Endothelial cell (in vitro differentiated cells): ENCODE results near the gene ANGPT4. TPM values are rescaled to one million over a fixed set of nuclear protein-coding genes. Genes with fewer than 3 reads are reported as not detected.

Experiments used
- DNase-seq: peaks from one replicate; pipeline ENCODE4 v3.0.0; 2021; ENCODE audit warnings: low spot score
- H3K27ac Mint-ChIP-seq: one replicate; pipeline ENCODE4 v1.8.0; 2021; ENCODE audit warnings: mixed read lengths, inconsistent platforms; ENCODE audit not compliant: unreplicated experiment
- H3K27me3 Mint-ChIP-seq: one replicate; pipeline ENCODE4 v1.8.0; 2021; ENCODE audit warnings: mild to moderate bottlenecking, moderate library complexity, mixed read lengths, inconsistent platforms; ENCODE audit not compliant: unreplicated experiment
- H3K36me3 Mint-ChIP-seq: one replicate; pipeline ENCODE4 v1.8.0; 2021; ENCODE audit warnings: mild to moderate bottlenecking, low read depth, mixed read lengths, inconsistent platforms; ENCODE audit not compliant: unreplicated experiment
- H3K4me1 Mint-ChIP-seq: one replicate; pipeline ENCODE4 v1.8.0; 2021; ENCODE audit warnings: mild to moderate bottlenecking, mixed read lengths, inconsistent platforms; ENCODE audit not compliant: unreplicated experiment
- H3K4me3 Mint-ChIP-seq: one replicate; pipeline ENCODE4 v1.8.0; 2021; ENCODE audit warnings: mild to moderate bottlenecking, mixed read lengths, inconsistent platforms; ENCODE audit not compliant: unreplicated experiment
- H3K9me3 Mint-ChIP-seq: one replicate; pipeline ENCODE4 v1.8.0; 2021; ENCODE audit warnings: mixed read lengths, inconsistent platforms; ENCODE audit not compliant: unreplicated experiment
- CTCF ChIP-seq: fragments of 200-600 bp; sonication (generic); IDR thresholded peaks from one replicate; pipeline ENCODE4 v1.5.0; 2021; ENCODE audit warnings: antibody characterized with exemption; ENCODE audit not compliant: unreplicated experiment
- total RNA-seq: library from RNA; stranded (reverse); fragmentation: NEBNext Ultra II Directional; extraction: Animal tissue kit (Norgen Biotek cat#: 25700); gene quantifications from one replicate; pipeline ENCODE4 v1.2.1, GENCODE V29; 2021; ENCODE audit not compliant: unreplicated experiment

ANGPT4 gene
- total RNA-seq, 1 donor from 2014 or later: 0.51 TPM

GRCh38 chr20:926670-927069, 10.5 kb upstream of the ANGPT4 start:
- H3K27me3 Mint-ChIP-seq: peaks cover 1% of the 10 kb centered on the region
- H3K4me1 Mint-ChIP-seq: peaks cover 2% of the 10 kb centered on the region
- no peaks in the 10 kb centered on the region for H3K9me3 Mint-ChIP-seq
- H3K4me3 Mint-ChIP-seq: no peak overlapping the region
- H3K27ac Mint-ChIP-seq: no peak overlapping the region
- no peak for DNase-seq
- TF ChIP-seq CTCF: no peak
- H3K36me3 Mint-ChIP-seq: peaks cover 3% of the 10 kb centered on the region

DNA sequence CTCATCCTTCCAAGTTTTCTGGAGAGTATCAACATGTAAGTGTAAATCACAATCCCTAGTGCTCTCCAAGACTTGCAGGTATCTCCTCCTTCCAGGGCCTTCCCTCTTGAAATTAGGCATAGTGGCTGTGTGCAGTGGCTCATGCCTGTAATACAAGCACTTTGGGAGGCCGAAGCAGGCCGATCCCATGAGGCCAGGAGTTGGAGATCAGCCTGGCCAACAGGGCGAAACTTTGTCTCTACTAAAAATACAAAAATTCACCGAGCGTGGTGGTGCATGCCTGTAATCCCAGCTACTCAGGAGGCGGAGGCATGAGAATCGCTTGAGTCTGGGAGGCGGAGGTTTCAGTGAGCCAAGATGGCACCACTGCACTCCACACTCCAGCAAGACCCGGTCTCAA, 9.4 kb upstream of the ANGPT4 start:
- Mint-ChIP-seq H3K27me3 (peaks cover 1% of the 10 kb centered on the region), H3K4me3 (no peak overlapping the region), H3K36me3 (no peaks in the 10 kb centered on the region), H3K4me1 (peaks cover 3% of the 10 kb centered on the region), H3K27ac (no peak overlapping the region), H3K9me3 (no peaks in the 10 kb centered on the region)
- TF ChIP-seq CTCF: no peak
- no peak for DNase-seq

- no peak overlapping the region for H3K27ac Mint-ChIP-seq
- H3K4me3 Mint-ChIP-seq: no peak overlapping the region
- peaks cover 4% of the 10 kb centered on the region for H3K27me3 Mint-ChIP-seq
- H3K4me1 Mint-ChIP-seq: peaks cover 11% of the 10 kb centered on the region
- no peaks in the 10 kb centered on the region for H3K9me3 Mint-ChIP-seq
- DNase-seq: no peak
- no peak for TF ChIP-seq CTCF
- H3K36me3 Mint-ChIP-seq: no peaks in the 10 kb centered on the region
Observed at GRCh38 chr20:924639-925038, 8.5 kb upstream of the ANGPT4 start.

DNA sequence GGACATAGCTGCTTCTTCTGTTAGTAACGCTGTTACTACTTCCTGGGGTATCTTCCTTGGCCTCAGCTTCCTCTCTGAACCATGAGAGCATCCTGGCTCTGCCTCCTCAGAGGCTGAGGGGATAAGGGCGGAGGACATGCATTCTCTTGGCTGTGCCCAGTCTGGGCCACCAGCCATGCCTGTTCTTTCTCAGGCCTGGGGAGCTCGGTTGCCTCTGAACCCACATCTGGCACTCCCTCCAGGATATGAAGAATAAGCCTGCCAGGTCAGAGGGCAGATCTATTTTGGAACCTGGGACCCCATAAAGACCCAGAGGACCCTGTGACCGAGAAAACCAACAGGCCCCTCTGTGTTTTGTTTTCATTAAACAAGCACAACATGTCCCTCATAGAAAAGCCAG, 6.6 kb upstream of the ANGPT4 start:
- Mint-ChIP-seq H3K4me1 (peaks cover 27% of the 10 kb centered on the region), H3K9me3 (no peaks in the 10 kb centered on the region), H3K27me3 (peaks cover 8% of the 10 kb centered on the region), H3K36me3 (no peaks in the 10 kb centered on the region), H3K27ac (no peak overlapping the region), H3K4me3 (no peak overlapping the region)
- no peak for DNase-seq
- TF ChIP-seq CTCF: no peak

- Mint-ChIP-seq H3K9me3 (no peaks in the 10 kb centered on the region), H3K4me1 (peaks cover 44% of the 10 kb centered on the region), H3K4me3 (no peak overlapping the region), H3K27me3 (peaks cover 12% of the 10 kb centered on the region), H3K36me3 (no peaks in the 10 kb centered on the region), H3K27ac (no peak overlapping the region)
- DNase-seq: no peak
- no peak for TF ChIP-seq CTCF
Observed at GRCh38 chr20:921068-921467, 4.9 kb upstream of the ANGPT4 start.
